ENCODE measurements around the gene XPO6. TPM values are rescaled to one million over a fixed set of nuclear protein-coding genes. Genes with fewer than 3 reads are reported as not detected.
"Not testable (repeated sequence)": the region's sequence is repeated elsewhere in the genome, so short reads cannot be mapped to it uniquely, and the experiment has no call there.

XPO6 gene
- polyA plus RNA-seq, 1 experiment = 207 TPM

GRCh38 chr16:28117168-28117565, 94.6 kb downstream of the XPO6 start:
- no peak overlapping the region for H3K4me3 ChIP-seq (ENCODE audit: low read depth, low read length)
- no peaks in the 10 kb centered on the region for H3K27me3 ChIP-seq (ENCODE audit: control insufficient read depth, insufficient read depth, low read length)
- H3K9me3 ChIP-seq (ENCODE audit: control insufficient read depth, insufficient read depth, low read length) = no peaks in the 10 kb centered on the region
- H3K27ac ChIP-seq (ENCODE audit: low read depth, low read length) = no peak overlapping the region
- POLR2A ChIA-PET = no interaction called here
- CTCF ChIA-PET = no interaction called here
- TF ChIP-seq, protein P1, sequence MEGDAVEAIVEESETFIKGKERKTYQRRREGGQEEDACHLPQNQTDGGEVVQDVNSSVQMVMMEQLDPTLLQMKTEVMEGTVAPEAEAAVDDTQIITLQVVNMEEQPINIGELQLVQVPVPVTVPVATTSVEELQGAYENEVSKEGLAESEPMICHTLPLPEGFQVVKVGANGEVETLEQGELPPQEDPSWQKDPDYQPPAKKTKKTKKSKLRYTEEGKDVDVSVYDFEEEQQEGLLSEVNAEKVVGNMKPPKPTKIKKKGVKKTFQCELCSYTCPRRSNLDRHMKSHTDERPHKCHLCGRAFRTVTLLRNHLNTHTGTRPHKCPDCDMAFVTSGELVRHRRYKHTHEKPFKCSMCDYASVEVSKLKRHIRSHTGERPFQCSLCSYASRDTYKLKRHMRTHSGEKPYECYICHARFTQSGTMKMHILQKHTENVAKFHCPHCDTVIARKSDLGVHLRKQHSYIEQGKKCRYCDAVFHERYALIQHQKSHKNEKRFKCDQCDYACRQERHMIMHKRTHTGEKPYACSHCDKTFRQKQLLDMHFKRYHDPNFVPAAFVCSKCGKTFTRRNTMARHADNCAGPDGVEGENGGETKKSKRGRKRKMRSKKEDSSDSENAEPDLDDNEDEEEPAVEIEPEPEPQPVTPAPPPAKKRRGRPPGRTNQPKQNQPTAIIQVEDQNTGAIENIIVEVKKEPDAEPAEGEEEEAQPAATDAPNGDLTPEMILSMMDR (IDR thresholded peaks at IDR 0.05; ENCODE audit: low read depth, low read length) = no peak
- DNase-seq (ENCODE audit: low read depth, low spot score) = no peak

DNA sequence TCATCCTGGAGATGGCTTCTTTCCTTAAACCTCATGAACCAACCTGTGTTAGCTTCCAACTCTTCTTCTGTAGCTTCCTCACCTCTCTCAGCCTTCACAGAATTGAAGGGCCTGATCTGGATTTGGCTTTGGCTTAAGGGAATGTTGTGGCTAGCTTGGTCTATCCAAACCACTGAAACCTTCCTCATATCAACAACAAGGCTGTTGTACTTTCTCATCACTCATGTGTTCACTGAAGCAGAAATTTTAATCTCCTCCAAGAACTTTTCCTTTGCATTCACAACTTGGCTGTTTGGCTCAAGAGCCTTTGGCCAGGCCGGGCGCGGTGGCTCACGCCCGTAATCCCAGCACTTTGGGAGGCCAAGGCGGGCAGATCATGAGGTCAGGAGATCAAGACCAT, 95.9 kb downstream of the XPO6 start:
- POLR2A ChIA-PET; DNase-seq (ENCODE audit: low read depth, low spot score); CTCF ChIA-PET: not testable (repeated sequence)

DNA sequence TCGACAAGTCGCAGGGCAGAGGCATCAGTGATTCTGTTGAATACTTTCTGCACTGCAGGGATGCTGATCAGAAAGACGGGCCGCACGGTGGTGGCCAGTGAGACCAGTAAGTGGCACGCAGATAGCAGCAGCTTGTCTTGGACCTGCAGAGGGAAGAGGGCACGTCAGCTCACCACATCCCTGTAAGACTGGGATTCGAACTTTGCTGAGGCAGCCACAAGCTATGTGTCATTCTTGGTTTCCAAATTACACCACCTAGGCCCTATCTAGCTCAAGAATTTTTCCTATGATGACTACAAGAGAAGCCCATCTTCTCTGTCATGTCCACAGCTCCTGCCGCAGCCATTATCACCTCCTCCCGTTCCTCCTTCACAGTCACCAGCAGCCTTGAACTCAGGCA, 98.9 kb downstream of the XPO6 start:
- no peaks in the 10 kb centered on the region for H3K9me3 ChIP-seq (ENCODE audit: control insufficient read depth, insufficient read depth, low read length)
- POLR2A ChIA-PET = no interaction called here
- TF ChIP-seq, protein P1 (IDR thresholded peaks at IDR 0.05; ENCODE audit: low read depth, low read length) = no peak
- no peak overlapping the region for H3K27ac ChIP-seq (ENCODE audit: low read depth, low read length)
- CTCF ChIA-PET = no interaction called here
- H3K4me3 ChIP-seq (ENCODE audit: low read depth, low read length) = no peak overlapping the region
- DNase-seq (ENCODE audit: low read depth, low spot score) = no peak
- no peaks in the 10 kb centered on the region for H3K27me3 ChIP-seq (ENCODE audit: control insufficient read depth, insufficient read depth, low read length)

More for the DNA sequence above, 95.9 kb downstream of the XPO6 start:
- not testable (repeated sequence) for H3K9me3 ChIP-seq (ENCODE audit: control insufficient read depth, insufficient read depth, low read length); H3K27me3 ChIP-seq (ENCODE audit: control insufficient read depth, insufficient read depth, low read length); H3K27ac ChIP-seq (ENCODE audit: low read depth, low read length); H3K4me3 ChIP-seq (ENCODE audit: low read depth, low read length)

DNA sequence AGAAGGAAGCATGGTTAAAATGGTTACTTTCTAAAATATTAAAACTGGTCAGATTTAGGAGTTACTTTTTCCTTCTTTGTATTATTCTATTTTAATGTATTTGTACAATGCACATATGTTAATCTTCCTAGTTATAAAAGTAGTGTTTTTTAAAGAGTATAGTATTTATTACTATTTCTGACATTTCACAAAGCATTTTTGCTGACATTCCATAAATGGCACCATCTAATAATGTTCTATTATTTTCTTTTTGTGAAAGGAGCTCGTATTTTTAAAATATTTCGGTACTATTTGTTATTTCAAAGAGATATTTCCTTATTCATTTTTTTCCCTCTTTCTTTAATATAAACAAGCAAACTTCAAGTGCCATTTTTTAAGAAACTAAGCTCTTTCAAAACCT, 100.8 kb downstream of the XPO6 start:
- no peak for DNase-seq (ENCODE audit: low read depth, low spot score)
- no peaks in the 10 kb centered on the region for H3K9me3 ChIP-seq (ENCODE audit: control insufficient read depth, insufficient read depth, low read length)
- POLR2A ChIA-PET = no interaction called here
- H3K27me3 ChIP-seq (ENCODE audit: control insufficient read depth, insufficient read depth, low read length) = no peaks in the 10 kb centered on the region
- H3K4me3 ChIP-seq (ENCODE audit: low read depth, low read length) = no peak overlapping the region
- TF ChIP-seq, protein P1 (IDR thresholded peaks at IDR 0.05; ENCODE audit: low read depth, low read length) = no peak
- CTCF ChIA-PET = no interaction called here
- no peak overlapping the region for H3K27ac ChIP-seq (ENCODE audit: low read depth, low read length)

DNA sequence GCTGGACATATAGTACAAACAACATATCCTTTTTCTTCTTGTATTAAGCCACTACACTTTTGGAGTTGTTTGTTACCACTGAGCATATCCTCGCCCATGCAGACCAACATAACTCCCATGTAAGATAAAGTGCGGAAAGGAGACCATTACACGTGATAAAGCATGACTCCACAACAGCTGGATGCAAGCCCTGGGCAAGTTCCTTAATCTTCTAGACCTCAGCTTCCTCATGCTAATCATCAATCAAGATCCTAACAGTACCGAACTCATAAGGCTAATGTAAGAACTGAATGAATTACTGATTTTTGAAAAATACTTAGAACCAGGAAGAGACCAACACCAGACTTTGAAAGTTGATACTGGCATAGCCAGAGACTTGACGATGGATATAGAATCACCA, 101.3 kb downstream of the XPO6 start:
- TF ChIP-seq, protein P1 (IDR thresholded peaks at IDR 0.05; ENCODE audit: low read depth, low read length) = no peak
- no peak overlapping the region for H3K27ac ChIP-seq (ENCODE audit: low read depth, low read length)
- H3K4me3 ChIP-seq (ENCODE audit: low read depth, low read length) = no peak overlapping the region
- no peaks in the 10 kb centered on the region for H3K9me3 ChIP-seq (ENCODE audit: control insufficient read depth, insufficient read depth, low read length)
- H3K27me3 ChIP-seq (ENCODE audit: control insufficient read depth, insufficient read depth, low read length) = no peaks in the 10 kb centered on the region
- DNase-seq (ENCODE audit: low read depth, low spot score) = no peak
- CTCF ChIA-PET = no interaction called here
- POLR2A ChIA-PET = no interaction called here

DNA sequence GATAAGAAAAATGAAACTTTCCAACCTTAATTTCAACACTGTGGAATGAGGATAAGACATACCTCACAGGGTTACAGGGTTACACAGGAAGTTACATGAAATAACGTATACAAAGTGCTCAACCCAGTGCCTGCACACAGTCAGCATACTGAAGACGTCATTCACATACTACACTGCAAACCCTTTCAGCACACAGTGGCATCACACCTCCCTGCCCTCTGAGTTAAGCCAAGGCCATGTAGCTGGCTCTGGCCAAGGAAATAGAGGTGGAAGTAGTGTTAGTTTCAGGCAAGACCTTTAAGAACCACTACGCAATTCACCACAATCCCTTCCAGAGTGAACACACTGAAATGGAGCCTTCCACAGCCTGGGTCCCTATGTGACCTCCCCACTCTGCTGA, 101.7 kb downstream of the XPO6 start:
- no peaks in the 10 kb centered on the region for H3K27me3 ChIP-seq (ENCODE audit: control insufficient read depth, insufficient read depth, low read length)
- TF ChIP-seq, protein P1 (IDR thresholded peaks at IDR 0.05; ENCODE audit: low read depth, low read length) = no peak
- H3K4me3 ChIP-seq (ENCODE audit: low read depth, low read length) = no peak overlapping the region
- ChIA-PET POLR2A (no interaction called here), CTCF (interaction anchor here (0.6 kb wide), 1 partner anchor 564 kb away, joined by 4 read pairs; no protein-coding TSS in a partner anchor)
- H3K27ac ChIP-seq (ENCODE audit: low read depth, low read length) = no peak overlapping the region
- no peak for DNase-seq (ENCODE audit: low read depth, low spot score)
- H3K9me3 ChIP-seq (ENCODE audit: control insufficient read depth, insufficient read depth, low read length) = no peaks in the 10 kb centered on the region
